SK-N-SH (cell line): ENCODE measurements around the gene KLF16. TPM values are rescaled to one million over a fixed set of nuclear protein-coding genes. Genes with fewer than 3 reads are reported as not detected.

Experiments
- CTCF ChIA-PET: fragments of 300-600, 350-600 bp; formaldehyde crosslinking; extraction: SDS; loops from one replicate; lab custom pipeline; 2021; lab: Yijun Ruan, JAX
- POLR2A ChIA-PET: fragments of 350-600 bp; sonication (Branson Sonifier 250); formaldehyde crosslinking; extraction: SDS; loops from one replicate; lab custom pipeline; 2020; ENCODE audit warnings: antibody characterized with exemption, inconsistent platforms; lab: Yijun Ruan, JAX
- DNase-seq: peaks from one replicate; pipeline ENCODE4 v3.0.0; 2012
- H2AFZ ChIP-seq: fragments of 200-600 bp; sonication (generic); 2 replicates; pipeline ENCODE4 v1.8.1; 2016; ENCODE audit warnings: antibody characterized with exemption, mild to moderate bottlenecking, low read depth
- H3F3A ChIP-seq: fragments of 200-600 bp; sonication (generic); replicated peaks from 2 replicates; pipeline ENCODE3; 2016; ENCODE audit warnings: antibody characterized with exemption, mild to moderate bottlenecking; ENCODE audit not compliant: insufficient read depth
- H3K27ac ChIP-seq, 2 experiments: fragments of 200-500 bp in 1 of 2; fragments of 200-600 bp in 1 of 2; sonication (Bioruptor generic) in 1 of 2; sonication (generic), shearing (Covaris generic) in 1 of 2; 2 replicates each; pipeline versions ENCODE4 v1.5.1 to v1.6.1; 2014 to 2016; ENCODE audit warnings: low read depth in 2 of 2, inconsistent platforms in 1 of 2, low read length in 1 of 2, mild to moderate bottlenecking in 1 of 2, mixed read lengths in 1 of 2
- H3K27me3 ChIP-seq: fragments of 200-600 bp; sonication (generic), shearing (Covaris generic); 2 replicates; pipeline ENCODE4 v1.6.1; 2016; ENCODE audit warnings: mixed run types; ENCODE audit not compliant: insufficient read depth
- H3K36me3 ChIP-seq, 2 experiments: fragments of 200-500 bp in 1 of 2; fragments of 200-600 bp in 1 of 2; sonication (Bioruptor generic) in 1 of 2; sonication (generic) in 1 of 2; replicated peaks in 1 of 2; 2 replicates each; pipeline versions ENCODE3 to v1.5.1; 2014 to 2016; ENCODE audit warnings: low read length in 1 of 2, mild to moderate bottlenecking in 1 of 2; ENCODE audit not compliant: insufficient read depth in 2 of 2, control insufficient read depth in 1 of 2
- H3K4me1 ChIP-seq, 2 experiments: fragments of 200-500 bp in 1 of 2; fragments of 200-600 bp in 1 of 2; sonication (Bioruptor generic) in 1 of 2; sonication (generic), shearing (Covaris generic) in 1 of 2; 2 replicates each; pipeline versions ENCODE4 v1.5.1 to v1.6.1; 2014 to 2016; ENCODE audit warnings: low read depth in 1 of 2, low read length in 1 of 2, mixed run types in 1 of 2; ENCODE audit not compliant: insufficient read depth in 2 of 2, control insufficient read depth in 1 of 2
- H3K4me2 ChIP-seq: fragments of 200-600 bp; sonication (generic), shearing (Covaris generic); 2 replicates; pipeline ENCODE4 v1.6.1; 2017; ENCODE audit warnings: mixed run types
- H3K4me3 ChIP-seq, 2 experiments: fragments of 200-500 bp in 1 of 2; fragments of 200-600 bp in 1 of 2; sonication (Bioruptor generic) in 1 of 2; sonication (generic), shearing (Covaris generic) in 1 of 2; 2 replicates each; pipeline versions ENCODE4 v1.5.1 to v1.8.1; 2014 to 2016; ENCODE audit warnings: low read depth in 2 of 2, inconsistent platforms in 1 of 2, low read length in 1 of 2, mild to moderate bottlenecking in 1 of 2, mixed read lengths in 1 of 2, moderate library complexity in 1 of 2
- H3K79me2 ChIP-seq: fragments of 200-600 bp; sonication (generic); 2 replicates; pipeline ENCODE4 v1.8.1; 2017; ENCODE audit warnings: mild to moderate bottlenecking; ENCODE audit not compliant: insufficient read depth
- H3K9ac ChIP-seq: fragments of 200-600 bp; sonication (generic); 2 replicates; pipeline ENCODE4 v1.6.1; 2017; ENCODE audit warnings: mixed run types
- H3K9me2 ChIP-seq: fragments of 200-600 bp; sonication (generic); 2 replicates; pipeline ENCODE4 v1.6.1; 2017; ENCODE audit warnings: mixed run types
- H3K9me3 ChIP-seq: fragments of 200-600 bp; sonication (generic); 2 replicates; pipeline ENCODE4 v1.6.1; 2017; ENCODE audit warnings: mixed run types, mild to moderate bottlenecking, moderate library complexity
- H4K20me1 ChIP-seq: fragments of 200-600 bp; sonication (generic); 2 replicates; pipeline ENCODE4 v1.6.1; 2017; ENCODE audit warnings: mild to moderate bottlenecking, mixed run types; ENCODE audit not compliant: insufficient read depth
- GABPA ChIP-seq: IDR thresholded peaks from 2 replicates; pipeline ENCODE4 v1.4.0; 2012; ENCODE audit warnings: low read depth, mild to moderate bottlenecking
- MEF2A ChIP-seq: IDR thresholded peaks from 2 replicates; pipeline ENCODE4 v1.4.0; 2012; ENCODE audit warnings: low read depth, borderline replicate concordance
- RAD21 ChIP-seq: IDR thresholded peaks from 2 replicates; pipeline ENCODE4 v1.6.1; 2012; ENCODE audit warnings: mild to moderate bottlenecking, low read length
- RCOR1 ChIP-seq: fragments of 150-350 bp; IDR thresholded peaks from 2 replicates; pipeline ENCODE4 v1.6.1; 2017; ENCODE audit warnings: antibody characterized with exemption, low read length
- RFX5 ChIP-seq: IDR thresholded peaks from 2 replicates; pipeline ENCODE4 v1.6.1; 2012; ENCODE audit warnings: mild to moderate bottlenecking, improper control_type of control experiment, low read length
- RXRA ChIP-seq: IDR thresholded peaks from 2 replicates; pipeline ENCODE4 v1.4.0; 2012; ENCODE audit warnings: low read depth, mild to moderate bottlenecking, borderline replicate concordance
- SMC3 ChIP-seq: IDR thresholded peaks from 2 replicates; pipeline ENCODE4 v1.6.1; 2012; ENCODE audit warnings: low read depth, low read length, improper control_type of control experiment
- TAF1 ChIP-seq: IDR thresholded peaks from 2 replicates; pipeline ENCODE4 v1.6.1; 2012; ENCODE audit warnings: low read depth, mild to moderate bottlenecking, low read length, moderate library complexity, borderline replicate concordance
- TCF12 ChIP-seq: IDR thresholded peaks from 2 replicates; pipeline ENCODE4 v1.4.0; 2012
- WGBS: methylation state at CpG from one replicate; pipeline ENCODE4 v1.1.6; 2017; ENCODE audit warnings: low lambda C conversion rate; 5-methylcytosine and 5-hydroxymethylcytosine counted together
- polyA plus RNA-seq, 3 experiments: library from polyadenylated mRNA; depleted of rRNA; stranded (reverse); fragments of >200 nt; gene quantifications; 2 replicates each; pipeline ENCODE4 v1.2.3, GENCODE V29; 2012
- TF ChIP-seq, protein P1 (sequence below): fragments of 200-600 bp; sonication (generic); IDR thresholded peaks from 2 replicates; pipeline ENCODE4 v1.6.1; 2017; ENCODE audit warnings: antibody characterized with exemption, mild to moderate bottlenecking, moderate library complexity
- TF ChIP-seq, protein P2 (sequence below): IDR thresholded peaks from 2 replicates; pipeline ENCODE4 v1.6.1; 2012; ENCODE audit warnings: mild to moderate bottlenecking, low read depth, low read length, moderate library complexity
- TF ChIP-seq, protein P3 (sequence below): fragments of 150-350 bp; IDR thresholded peaks from 2 replicates; pipeline ENCODE4 v1.6.1; 2017; ENCODE audit warnings: antibody characterized with exemption, low read length, low read depth, borderline replicate concordance
- TF ChIP-seq, protein P4 (sequence below): IDR thresholded peaks from 2 replicates; pipeline ENCODE4; 2012

KLF16 gene
- polyA plus RNA-seq, 1 of the 3 experiments (the other 2 are of a cell fraction), result 16.1 TPM

DNA sequence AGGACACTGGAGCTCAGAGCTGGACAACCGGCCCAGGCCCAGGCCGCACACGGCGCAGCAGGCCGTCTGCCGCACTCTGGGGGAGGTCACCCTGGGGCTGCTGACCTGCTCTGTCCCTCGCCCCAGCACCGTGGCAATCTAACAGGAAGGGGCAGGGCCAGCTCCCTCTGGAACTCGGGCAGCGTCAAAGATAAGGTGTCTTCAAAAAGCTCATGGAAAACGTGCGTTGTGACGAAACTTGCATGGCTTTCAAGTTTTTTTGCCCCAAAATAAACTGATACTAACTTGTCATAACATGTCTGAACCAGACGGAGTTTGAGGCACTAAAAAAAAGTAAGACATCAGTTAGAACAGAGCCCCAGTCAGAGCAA, 39.1 kb downstream of the KLF16 start:
- no peaks in the 10 kb centered on the region for H3K9me2 ChIP-seq
- H3K4me3 ChIP-seq, result no peak overlapping the region
- no peak overlapping the region; a peak in 1 of 4 replicates for H3K27ac ChIP-seq
- no peak overlapping the region for H2AFZ ChIP-seq
- H3F3A ChIP-seq, result peaks cover 6% of the 10 kb centered on the region
- 96% methylated on average over 9 of the region's 14 CpGs for WGBS
- ChIA-PET POLR2A (no interaction called here), CTCF (interaction anchor here (0.7 to 8.1 kb wide), 5 partner anchors 16 to 152 kb away, joined by 3 to 188 read pairs (median 6); no protein-coding TSS in a partner anchor)
- no peak for DNase-seq
- TF ChIP-seq, protein P1, sequence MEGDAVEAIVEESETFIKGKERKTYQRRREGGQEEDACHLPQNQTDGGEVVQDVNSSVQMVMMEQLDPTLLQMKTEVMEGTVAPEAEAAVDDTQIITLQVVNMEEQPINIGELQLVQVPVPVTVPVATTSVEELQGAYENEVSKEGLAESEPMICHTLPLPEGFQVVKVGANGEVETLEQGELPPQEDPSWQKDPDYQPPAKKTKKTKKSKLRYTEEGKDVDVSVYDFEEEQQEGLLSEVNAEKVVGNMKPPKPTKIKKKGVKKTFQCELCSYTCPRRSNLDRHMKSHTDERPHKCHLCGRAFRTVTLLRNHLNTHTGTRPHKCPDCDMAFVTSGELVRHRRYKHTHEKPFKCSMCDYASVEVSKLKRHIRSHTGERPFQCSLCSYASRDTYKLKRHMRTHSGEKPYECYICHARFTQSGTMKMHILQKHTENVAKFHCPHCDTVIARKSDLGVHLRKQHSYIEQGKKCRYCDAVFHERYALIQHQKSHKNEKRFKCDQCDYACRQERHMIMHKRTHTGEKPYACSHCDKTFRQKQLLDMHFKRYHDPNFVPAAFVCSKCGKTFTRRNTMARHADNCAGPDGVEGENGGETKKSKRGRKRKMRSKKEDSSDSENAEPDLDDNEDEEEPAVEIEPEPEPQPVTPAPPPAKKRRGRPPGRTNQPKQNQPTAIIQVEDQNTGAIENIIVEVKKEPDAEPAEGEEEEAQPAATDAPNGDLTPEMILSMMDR, result no peak
- TF ChIP-seq, protein P2, sequence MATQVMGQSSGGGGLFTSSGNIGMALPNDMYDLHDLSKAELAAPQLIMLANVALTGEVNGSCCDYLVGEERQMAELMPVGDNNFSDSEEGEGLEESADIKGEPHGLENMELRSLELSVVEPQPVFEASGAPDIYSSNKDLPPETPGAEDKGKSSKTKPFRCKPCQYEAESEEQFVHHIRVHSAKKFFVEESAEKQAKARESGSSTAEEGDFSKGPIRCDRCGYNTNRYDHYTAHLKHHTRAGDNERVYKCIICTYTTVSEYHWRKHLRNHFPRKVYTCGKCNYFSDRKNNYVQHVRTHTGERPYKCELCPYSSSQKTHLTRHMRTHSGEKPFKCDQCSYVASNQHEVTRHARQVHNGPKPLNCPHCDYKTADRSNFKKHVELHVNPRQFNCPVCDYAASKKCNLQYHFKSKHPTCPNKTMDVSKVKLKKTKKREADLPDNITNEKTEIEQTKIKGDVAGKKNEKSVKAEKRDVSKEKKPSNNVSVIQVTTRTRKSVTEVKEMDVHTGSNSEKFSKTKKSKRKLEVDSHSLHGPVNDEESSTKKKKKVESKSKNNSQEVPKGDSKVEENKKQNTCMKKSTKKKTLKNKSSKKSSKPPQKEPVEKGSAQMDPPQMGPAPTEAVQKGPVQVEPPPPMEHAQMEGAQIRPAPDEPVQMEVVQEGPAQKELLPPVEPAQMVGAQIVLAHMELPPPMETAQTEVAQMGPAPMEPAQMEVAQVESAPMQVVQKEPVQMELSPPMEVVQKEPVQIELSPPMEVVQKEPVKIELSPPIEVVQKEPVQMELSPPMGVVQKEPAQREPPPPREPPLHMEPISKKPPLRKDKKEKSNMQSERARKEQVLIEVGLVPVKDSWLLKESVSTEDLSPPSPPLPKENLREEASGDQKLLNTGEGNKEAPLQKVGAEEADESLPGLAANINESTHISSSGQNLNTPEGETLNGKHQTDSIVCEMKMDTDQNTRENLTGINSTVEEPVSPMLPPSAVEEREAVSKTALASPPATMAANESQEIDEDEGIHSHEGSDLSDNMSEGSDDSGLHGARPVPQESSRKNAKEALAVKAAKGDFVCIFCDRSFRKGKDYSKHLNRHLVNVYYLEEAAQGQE, result no peak
- no peak for TF ChIP-seq GABPA
- no peak for TF ChIP-seq RXRA
- no peak for TF ChIP-seq TCF12
- TF ChIP-seq, protein P3, sequence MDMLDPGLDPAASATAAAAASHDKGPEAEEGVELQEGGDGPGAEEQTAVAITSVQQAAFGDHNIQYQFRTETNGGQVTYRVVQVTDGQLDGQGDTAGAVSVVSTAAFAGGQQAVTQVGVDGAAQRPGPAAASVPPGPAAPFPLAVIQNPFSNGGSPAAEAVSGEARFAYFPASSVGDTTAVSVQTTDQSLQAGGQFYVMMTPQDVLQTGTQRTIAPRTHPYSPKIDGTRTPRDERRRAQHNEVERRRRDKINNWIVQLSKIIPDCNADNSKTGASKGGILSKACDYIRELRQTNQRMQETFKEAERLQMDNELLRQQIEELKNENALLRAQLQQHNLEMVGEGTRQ, result no peak
- no peak for TF ChIP-seq TAF1
- TF ChIP-seq RFX5, result no peak
- TF ChIP-seq SMC3, result no peak
- TF ChIP-seq RAD21, result no peak
- no peak for TF ChIP-seq MEF2A
- TF ChIP-seq, protein P4, sequence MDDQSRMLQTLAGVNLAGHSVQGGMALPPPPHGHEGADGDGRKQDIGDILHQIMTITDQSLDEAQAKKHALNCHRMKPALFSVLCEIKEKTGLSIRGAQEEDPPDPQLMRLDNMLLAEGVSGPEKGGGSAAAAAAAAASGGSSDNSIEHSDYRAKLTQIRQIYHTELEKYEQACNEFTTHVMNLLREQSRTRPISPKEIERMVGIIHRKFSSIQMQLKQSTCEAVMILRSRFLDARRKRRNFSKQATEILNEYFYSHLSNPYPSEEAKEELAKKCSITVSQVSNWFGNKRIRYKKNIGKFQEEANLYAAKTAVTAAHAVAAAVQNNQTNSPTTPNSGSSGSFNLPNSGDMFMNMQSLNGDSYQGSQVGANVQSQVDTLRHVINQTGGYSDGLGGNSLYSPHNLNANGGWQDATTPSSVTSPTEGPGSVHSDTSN, result no peak
- no peak for TF ChIP-seq RCOR1
- no peak overlapping the region for H3K9ac ChIP-seq
- H3K9me3 ChIP-seq, result no peaks in the 10 kb centered on the region
- no peaks in the 10 kb centered on the region for H3K27me3 ChIP-seq
- H3K4me1 ChIP-seq, result peaks cover 0 to 7% of the 10 kb centered on the region in 2 experiments; a peak in 1 of 4 replicates
- H4K20me1 ChIP-seq, result peaks cover 14% of the 10 kb centered on the region; the same call in 1 of the 2 replicates
- no peak overlapping the region for H3K4me2 ChIP-seq
- H3K79me2 ChIP-seq, result peaks cover 30% of the 10 kb centered on the region
- peaks cover 15 to 40% of the 10 kb centered on the region in 2 experiments for H3K36me3 ChIP-seq
